Brain microvascular endothelial cell (primary cell): ENCODE data around the gene DSTN.

ENCODE experiments used
- DNase-seq: peaks from one replicate; pipeline ENCODE4 v3.0.0-alpha.2; 2020
- H3K27ac ChIP-seq: fragments of 250-450 bp; sonication (Bioruptor Pico); 2 replicates; pipeline ENCODE4 v1.5.1; 2020; ENCODE audit warnings: mild to moderate bottlenecking, moderate library complexity
- H3K27me3 ChIP-seq: fragments of 250-450 bp; sonication (Bioruptor Pico); replicated peaks from 2 replicates; pipeline ENCODE4 v1.5.1; 2020; ENCODE audit warnings: mild to moderate bottlenecking
- H3K36me3 ChIP-seq: fragments of 250-450 bp; sonication (Bioruptor Pico); replicated peaks from 2 replicates; pipeline ENCODE4 v1.5.1; 2020; ENCODE audit warnings: mild to moderate bottlenecking
- H3K4me3 ChIP-seq: 2 replicates; pipeline ENCODE4 v1.5.1; 2011; ENCODE audit warnings: low read depth, mild to moderate bottlenecking, control low read depth, low read length, moderate library complexity
- in situ Hi-C: cut with HindIII; loops from 2 replicates; pipeline ENCODE4 v1.10.0; 2017; ENCODE audit warnings: low sequenced_read_pairs, low pct_ligation_motif_present
- TF ChIP-seq, protein P1 (sequence below): IDR thresholded peaks from 2 replicates; pipeline ENCODE4 v1.5.1; 2011; ENCODE audit warnings: low read depth, mild to moderate bottlenecking, moderate library complexity, low read length, control low read depth, inconsistent platforms; ENCODE audit errors: missing control alignments

Gene DSTN

DNA sequence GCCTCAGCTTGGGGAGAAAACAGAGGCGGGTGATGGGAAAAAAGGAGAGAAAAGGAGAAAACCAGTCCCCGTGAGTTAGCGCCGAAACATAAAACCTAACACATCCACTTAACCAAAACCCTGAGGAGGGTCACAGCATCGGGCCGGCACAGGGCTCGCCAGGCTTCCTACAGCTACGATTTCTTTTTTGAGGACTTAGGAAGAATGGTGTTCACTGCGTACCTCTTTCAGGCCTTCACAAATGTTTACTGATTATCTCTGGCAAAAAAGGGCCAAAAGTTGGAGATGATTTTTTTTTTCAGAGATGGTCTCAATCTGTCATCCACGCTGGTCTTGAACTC is 48.8 kb downstream of the DSTN start:
- Histone ChIP-seq H3K4me3 (no peak overlapping the region), H3K27me3 (no peaks in the 10 kb centered on the region), H3K27ac (no peak overlapping the region), H3K36me3 (peaks cover 96% of the 10 kb centered on the region)
- in situ Hi-C loops, result no loop called here
- DNase-seq, result no peak
- TF ChIP-seq, protein P1, sequence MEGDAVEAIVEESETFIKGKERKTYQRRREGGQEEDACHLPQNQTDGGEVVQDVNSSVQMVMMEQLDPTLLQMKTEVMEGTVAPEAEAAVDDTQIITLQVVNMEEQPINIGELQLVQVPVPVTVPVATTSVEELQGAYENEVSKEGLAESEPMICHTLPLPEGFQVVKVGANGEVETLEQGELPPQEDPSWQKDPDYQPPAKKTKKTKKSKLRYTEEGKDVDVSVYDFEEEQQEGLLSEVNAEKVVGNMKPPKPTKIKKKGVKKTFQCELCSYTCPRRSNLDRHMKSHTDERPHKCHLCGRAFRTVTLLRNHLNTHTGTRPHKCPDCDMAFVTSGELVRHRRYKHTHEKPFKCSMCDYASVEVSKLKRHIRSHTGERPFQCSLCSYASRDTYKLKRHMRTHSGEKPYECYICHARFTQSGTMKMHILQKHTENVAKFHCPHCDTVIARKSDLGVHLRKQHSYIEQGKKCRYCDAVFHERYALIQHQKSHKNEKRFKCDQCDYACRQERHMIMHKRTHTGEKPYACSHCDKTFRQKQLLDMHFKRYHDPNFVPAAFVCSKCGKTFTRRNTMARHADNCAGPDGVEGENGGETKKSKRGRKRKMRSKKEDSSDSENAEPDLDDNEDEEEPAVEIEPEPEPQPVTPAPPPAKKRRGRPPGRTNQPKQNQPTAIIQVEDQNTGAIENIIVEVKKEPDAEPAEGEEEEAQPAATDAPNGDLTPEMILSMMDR, result no peak

DNA sequence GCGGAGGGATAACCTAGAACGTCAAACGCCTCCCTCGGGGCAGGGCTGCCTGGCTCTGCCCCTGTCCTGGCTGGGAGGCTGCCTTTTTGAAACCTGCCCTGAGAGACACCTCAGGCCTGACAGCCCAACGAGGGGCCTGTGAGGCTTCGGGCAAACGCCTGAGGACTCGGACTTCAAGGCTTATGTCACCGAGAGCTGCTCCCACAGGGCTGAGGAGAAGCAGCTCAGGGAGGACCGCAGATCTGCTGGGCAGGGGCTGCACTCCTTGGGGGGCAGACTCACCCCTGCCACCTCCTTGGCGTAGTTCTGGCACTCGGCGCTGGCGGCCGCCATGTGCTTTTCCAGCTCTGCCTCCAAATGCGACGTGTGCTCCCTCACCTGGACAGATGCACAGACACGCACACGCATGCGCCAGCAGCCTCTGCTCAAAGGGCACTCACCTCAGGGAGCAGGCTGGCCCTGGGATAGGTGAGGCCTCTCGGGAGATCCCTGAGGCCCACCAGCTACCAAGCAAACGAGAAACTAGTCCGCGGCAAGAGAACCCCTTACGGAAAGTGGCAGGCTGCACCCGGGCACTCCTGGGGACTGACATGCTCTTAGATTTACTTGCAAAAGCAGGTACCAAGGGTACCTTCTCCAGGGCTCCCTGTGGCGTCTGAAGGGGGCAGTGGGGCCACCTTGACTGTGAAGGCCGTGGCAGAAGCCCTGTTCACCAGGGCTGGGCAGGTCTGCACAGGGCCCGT is 49.6 kb downstream of the DSTN start:
- no peak overlapping the region for H3K27ac ChIP-seq
- H3K4me3 ChIP-seq, result no peak overlapping the region
- in situ Hi-C loops, result no loop called here
- H3K27me3 ChIP-seq, result no peaks in the 10 kb centered on the region
- DNase-seq, result no peak
- H3K36me3 ChIP-seq, result peaks cover 94% of the 10 kb centered on the region
- TF ChIP-seq, protein P1, result no peak

DNA sequence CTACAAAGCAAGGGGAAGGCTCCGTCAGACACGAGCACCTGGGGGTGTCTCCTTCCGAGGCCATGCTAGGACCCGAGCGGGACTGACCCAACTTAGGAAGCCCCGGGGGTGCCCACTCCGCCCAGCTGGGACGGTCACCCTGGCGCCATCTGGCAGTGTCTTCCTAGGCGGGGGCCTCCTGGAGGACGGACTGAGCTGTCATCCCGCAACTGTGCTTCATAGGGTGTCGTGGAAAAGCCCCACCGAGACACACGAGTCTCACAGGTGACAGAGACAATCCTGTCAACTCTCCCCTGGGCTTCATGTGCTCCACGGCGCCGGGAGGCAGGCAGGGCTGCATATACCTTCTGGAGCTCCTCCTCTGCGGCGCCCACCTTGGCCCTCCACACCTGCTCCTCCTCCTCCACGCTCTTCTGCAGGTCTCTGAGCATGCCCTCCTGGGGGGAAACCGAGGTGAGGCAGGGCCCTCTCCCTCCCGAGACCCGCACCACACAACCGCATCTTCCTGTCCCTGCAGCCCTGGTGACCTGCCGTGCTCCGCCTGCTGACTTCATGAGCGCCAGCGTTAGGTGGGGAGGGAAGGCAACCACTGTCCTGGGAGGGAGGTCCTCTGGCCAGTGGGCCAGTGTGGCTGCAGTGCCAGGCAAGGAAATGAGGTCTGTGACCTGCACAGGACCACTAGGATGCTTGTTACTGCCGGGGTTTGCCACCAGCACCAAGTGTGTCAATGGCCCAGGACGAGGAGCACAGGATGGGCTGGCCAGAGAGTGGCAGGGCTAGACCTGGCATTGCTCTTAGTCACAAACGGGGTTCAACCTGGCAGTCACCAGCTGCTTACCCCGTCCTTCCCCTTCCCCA is 50.7 kb downstream of the DSTN start:
- Histone ChIP-seq H3K27ac (no peak overlapping the region), H3K4me3 (no peak overlapping the region), H3K27me3 (no peaks in the 10 kb centered on the region), H3K36me3 (peaks cover 94% of the 10 kb centered on the region)
- in situ Hi-C loops, result no loop called here
- DNase-seq, result no peak
- TF ChIP-seq, protein P1, result no peak

DNA sequence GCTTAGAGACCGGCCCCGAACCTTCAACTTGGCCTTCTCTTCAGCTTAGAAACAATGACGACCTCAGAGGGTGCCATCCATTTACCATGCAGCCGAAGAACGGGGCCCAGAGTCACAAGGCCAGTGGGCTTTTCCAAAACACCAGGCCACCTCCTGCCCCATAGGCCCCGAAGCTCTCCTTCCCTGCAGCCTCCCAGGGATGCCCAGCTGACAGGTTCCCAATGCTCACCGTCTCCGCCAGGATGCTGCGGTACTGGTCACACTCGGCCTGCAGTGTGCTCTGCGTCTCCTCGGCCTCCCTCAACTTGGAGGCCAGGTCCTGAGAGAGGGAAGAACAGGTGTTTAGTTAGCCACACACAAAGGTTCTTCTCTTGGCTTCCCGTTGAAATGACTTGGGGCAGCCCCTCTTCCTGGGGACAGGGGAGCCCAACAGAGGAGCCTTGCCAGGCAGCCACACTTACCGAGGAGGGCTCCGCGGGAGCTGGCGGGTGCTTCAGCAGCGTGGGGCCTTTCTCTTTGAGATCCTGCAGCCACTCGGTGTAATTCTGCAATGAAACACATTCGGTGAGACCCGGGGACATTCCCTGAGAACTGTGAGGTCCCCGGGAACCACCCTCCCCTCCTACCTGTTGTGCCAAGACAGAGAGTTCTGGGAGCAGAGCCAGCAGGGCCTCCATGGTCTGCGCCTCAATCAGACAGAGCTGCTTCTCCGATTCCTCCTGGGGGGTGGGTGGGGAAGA is 51.5 kb downstream of the DSTN start:
- Histone ChIP-seq H3K27me3 (no peaks in the 10 kb centered on the region), H3K36me3 (peaks cover 94% of the 10 kb centered on the region), H3K27ac (no peak overlapping the region), H3K4me3 (no peak overlapping the region)
- TF ChIP-seq, protein P1, result no peak
- DNase-seq, result no peak
- in situ Hi-C loops, result no loop called here

DNA sequence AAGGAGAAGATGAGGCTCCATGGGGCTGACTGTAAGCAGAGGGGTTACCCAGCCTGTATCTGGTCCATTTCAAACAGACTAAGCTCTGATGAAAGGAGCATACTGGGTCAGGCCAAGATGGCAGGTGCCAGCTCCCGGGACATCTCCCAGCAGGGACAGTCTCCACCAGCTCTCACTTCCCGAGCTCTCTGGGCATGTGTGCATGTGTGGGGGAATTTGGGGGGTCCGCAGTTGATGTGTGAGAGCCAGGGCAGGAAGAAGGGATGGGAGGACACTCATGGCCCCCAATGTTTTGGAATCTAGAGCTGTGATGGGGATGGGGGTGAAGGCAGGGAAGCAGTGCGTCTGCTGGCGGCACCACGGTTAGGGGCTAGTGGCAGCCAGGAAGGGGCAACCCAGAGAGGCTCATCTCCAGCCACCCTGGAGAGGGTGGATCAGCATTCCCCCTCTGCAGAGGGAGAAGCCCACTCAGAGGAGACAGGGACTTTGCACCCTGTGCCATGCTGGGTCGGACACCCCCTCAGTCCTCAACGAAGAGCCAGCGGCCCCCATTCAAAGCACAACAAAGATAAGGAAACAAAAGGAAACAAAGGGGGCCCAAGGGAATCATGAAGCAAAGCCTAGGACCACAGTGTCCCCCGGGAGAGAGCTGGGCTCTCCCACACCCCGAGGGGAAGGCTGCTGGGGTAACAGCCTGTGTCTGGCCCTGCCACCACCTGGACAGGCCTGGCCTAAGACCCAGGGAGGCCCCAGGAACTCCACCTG is 52.4 kb downstream of the DSTN start:
- Histone ChIP-seq H3K27ac (no peak overlapping the region), H3K36me3 (peaks cover 94% of the 10 kb centered on the region), H3K27me3 (no peaks in the 10 kb centered on the region), H3K4me3 (no peak overlapping the region)
- in situ Hi-C loops, result no loop called here
- TF ChIP-seq, protein P1, result no peak
- no peak for DNase-seq
